ENCODE measurements around the gene RHOF.

RHOF gene, protein sequence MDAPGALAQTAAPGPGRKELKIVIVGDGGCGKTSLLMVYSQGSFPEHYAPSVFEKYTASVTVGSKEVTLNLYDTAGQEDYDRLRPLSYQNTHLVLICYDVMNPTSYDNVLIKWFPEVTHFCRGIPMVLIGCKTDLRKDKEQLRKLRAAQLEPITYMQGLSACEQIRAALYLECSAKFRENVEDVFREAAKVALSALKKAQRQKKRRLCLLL

DNA sequence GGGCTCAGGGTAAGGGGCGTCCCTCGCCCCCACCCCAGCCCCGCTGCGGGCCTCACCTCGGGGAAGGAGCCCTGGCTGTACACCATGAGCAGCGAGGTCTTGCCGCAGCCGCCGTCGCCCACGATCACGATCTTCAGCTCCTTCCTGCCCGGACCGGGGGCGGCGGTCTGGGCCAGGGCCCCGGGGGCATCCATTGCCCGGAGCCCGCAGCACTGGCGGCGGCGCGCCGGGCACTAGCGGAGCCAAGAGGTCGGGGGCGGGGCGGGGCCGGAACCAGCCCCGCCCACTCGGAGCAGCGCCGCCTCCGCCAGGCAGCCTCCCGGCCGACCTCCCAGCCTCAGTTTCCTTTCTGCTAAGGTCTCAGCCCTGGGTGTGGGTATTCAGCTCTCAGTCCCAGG lies at the start of gene RHOF:
RHOF (minus strand) TSS at position 249 of the 398 bp plus-strand sequence; CDS start at position 194, 55 bp downstream.
- no peak for DNase-seq (ENCODE audit: low read depth, low spot score)

- no peak for DNase-seq (ENCODE audit: low read depth, low spot score)
These were observed 46.7 kb upstream of the RHOF start for GRCh38 chr12:121839993-121840761.

DNA sequence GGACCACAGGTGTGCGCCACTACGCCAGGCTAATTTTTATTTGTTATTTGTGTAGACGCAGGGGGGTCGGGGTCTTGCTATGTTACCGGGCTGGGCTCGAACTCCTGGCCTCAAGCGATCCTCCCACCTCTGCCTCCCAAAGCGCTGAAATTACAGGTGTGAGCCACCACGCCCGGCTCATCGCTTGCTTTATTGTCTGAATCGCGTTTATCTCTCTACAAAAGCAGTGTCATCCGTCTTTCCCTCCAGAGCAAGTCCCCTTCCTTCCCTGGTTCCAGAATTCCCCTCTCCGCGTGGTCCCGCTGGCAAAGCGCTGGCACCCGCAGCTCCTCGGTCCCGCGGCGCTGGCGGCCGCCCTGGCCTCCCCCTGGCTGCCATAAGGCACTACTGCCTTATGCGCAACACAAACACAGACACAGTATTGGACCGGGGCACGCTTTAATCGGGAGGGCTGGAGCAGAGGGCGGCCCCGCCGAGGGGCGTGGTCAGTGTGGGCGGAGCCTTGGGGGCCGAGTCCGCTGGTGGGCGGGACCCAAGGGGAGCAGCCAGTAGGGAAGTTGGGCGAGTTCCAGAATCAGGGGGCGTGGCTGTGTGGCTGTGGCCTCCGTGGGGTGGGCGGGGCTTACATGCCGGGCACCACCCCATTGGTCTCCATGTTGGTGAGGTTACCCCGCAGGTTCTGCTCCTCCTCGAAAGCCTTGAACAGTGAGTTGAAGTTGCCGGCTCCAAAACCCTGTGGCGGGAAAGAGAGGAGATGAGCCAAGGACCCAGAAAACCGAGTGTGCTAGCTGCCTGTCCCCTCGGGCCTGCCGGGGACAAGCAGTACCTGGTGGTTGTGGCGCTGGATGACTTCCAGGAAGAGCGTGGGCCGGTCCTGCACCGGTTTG lies 45.9 kb upstream of the RHOF start:
- DNase-seq (ENCODE audit: low read depth, low spot score): peak; percentile 96

DNA sequence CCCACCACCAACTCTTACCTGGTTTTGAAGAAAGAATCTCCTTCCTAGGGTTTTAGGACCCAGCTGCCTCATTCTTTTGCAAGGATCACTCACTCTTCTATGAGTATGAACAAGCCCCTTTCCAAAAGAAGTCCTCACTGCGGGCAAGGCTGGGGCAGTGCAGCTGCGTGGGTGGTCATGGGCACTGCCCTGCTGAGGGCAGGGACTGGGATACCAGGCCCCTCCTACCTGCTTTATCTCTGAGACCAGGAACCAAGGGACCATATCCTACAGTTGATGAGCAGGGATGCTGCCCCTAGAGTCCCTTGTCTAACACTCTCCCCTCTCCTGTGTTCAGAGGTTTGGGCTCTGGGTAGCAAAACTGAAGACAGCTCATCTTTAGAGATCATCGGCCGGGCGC lies 44.6 kb upstream of the RHOF start:
- DNase-seq (ENCODE audit: low read depth, low spot score): no peak

- no peak for DNase-seq (ENCODE audit: low read depth, low spot score)
These were observed 44.2 kb upstream of the RHOF start for GRCh38 chr12:121837680-121838079.

GRCh38 chr12:121831571-121832245 lies 38.2 kb upstream of the RHOF start:
- DNase-seq (ENCODE audit: low read depth, low spot score): no peak

GRCh38 chr12:121830588-121831265 lies 37.2 kb upstream of the RHOF start:
- no peak for DNase-seq (ENCODE audit: low read depth, low spot score)

DNA sequence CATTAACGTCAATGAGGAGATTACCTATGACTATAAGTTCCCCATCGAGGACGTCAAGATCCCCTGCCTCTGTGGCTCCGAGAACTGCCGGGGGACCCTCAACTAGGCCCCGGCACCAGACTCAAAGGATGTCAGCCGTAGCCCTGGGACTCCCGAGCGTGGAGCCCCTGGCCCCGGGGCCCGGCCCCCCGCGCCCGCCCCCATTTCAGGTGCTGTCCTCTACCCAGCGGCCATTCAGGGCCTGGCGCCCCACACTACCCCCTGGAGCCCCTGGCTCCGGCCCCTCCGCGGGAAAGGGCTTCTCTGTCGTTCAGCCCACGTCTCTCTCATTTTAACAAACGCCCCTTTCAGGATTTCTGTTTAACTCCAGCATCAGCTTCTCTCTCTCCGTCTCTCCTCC lies 36.6 kb upstream of the RHOF start:
- no peak for DNase-seq (ENCODE audit: low read depth, low spot score)

DNA sequence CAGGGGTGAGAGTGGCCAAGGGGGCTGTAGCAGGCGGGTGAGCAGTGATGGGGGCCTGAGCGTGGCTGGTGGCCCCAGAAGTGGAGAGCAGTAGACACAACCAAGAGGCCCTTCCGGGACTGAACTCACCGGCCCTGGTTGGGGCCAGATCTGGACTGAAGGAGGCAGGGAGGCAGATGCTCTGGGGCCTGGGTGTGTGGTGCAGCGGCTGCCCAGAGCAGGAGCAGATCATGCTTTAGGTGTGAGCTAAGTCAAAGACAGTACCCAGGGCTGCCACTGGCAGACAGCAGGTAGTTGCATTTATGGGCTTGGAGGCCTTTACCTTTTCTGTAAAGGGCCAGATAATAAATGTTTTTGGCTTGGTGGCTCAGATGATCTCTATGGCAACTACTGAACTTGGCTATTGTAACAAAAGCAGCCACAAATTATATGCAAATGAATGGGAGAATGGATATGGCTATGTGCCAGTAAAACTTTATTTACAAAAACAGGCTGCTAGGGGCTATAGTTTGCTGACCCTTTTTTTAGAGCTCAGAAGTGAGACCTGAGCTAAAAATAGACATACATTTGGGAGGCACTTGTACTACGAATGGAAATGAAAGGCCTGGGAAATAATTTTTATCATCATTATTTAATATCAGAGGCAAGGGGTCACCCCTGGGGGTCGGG lies 35.9 kb upstream of the RHOF start:
- no peak for DNase-seq (ENCODE audit: low read depth, low spot score)

- DNase-seq (ENCODE audit: low read depth, low spot score): no peak
These were observed 35.3 kb upstream of the RHOF start for GRCh38 chr12:121828826-121829225.

- DNase-seq (ENCODE audit: low read depth, low spot score): no peak
These were observed 34.8 kb upstream of the RHOF start for GRCh38 chr12:121828306-121828705.

DNA sequence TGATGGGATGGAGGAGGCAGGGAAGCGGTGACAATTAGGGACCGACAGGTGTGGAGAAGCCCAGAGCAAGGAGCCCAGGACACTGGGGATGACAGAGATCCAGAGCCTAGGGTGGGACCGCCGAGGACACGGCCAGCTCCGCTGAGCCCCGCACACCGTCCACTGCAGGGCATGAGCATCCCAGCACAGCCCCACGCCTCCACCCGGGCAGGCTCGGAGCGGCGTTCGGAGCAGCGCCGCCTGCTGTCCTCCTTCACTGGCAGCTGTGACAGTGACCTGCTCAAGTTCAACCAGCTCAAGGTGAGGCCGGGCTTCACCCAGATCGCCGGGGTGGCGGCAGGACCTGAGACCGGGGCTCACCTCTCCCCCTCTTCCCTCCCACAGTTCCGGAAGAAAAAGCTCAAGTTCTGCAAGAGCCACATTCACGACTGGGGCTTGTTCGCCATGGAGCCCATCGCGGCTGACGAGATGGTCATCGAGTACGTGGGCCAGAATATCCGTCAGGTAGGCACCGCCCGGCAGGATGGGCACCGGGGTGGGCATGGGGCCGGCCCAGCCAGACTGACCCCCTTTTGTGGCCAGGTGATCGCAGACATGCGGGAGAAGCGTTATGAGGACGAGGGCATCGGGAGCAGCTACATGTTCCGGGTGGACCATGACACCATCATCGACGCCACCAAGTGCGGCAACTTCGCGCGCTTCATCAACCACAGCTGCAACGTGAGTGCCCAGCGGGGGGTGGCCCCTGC lies 34.0 kb upstream of the RHOF start:
- no peak for DNase-seq (ENCODE audit: low read depth, low spot score)

- no peak for DNase-seq (ENCODE audit: low read depth, low spot score)
These were observed 33.0 kb upstream of the RHOF start for GRCh38 chr12:121826318-121827150.

DNA sequence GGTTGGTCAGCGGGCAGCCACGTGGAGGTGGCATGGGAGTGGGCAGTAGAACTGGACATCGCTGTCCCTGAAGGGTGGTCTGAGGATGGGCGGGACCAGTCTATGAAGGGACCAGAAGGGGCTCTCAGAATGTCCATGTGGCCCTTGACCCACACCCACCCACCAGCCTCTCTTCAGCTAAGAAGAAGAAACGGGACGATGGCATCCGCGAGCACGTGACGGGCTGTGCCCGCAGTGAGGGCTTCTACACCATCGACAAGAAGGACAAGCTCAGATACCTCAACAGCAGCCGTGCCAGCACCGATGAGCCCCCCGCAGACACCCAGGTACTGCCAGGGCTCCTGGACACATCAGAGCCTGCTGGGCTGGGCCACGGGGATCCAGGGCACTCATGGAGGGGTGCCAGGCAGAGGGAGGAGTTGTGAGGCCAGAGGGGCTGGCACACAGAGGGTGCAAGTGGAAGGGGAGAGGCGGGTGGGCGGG lies 31.6 kb upstream of the RHOF start:
- no peak for DNase-seq (ENCODE audit: low read depth, low spot score)

DNA sequence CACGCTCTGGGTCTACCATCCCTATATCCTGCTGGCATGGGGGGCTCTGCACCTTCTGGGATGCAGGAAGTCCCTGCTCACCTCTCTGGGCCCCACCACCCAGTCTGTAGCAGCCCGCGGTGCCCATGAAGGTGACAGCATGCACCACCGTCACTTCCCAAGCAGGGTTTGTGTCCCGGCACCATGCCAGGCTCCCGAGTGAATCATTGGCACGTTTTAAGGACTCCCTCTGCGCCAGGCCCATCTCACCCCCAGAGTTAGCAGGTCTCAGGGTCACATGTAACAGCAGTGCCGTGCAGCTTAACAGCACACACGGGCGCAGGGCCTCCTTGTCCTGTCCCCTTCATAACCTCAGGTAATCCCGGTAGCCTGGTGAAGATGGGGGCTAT lies 30.2 kb upstream of the RHOF start:
- no peak for DNase-seq (ENCODE audit: low read depth, low spot score)

DNA sequence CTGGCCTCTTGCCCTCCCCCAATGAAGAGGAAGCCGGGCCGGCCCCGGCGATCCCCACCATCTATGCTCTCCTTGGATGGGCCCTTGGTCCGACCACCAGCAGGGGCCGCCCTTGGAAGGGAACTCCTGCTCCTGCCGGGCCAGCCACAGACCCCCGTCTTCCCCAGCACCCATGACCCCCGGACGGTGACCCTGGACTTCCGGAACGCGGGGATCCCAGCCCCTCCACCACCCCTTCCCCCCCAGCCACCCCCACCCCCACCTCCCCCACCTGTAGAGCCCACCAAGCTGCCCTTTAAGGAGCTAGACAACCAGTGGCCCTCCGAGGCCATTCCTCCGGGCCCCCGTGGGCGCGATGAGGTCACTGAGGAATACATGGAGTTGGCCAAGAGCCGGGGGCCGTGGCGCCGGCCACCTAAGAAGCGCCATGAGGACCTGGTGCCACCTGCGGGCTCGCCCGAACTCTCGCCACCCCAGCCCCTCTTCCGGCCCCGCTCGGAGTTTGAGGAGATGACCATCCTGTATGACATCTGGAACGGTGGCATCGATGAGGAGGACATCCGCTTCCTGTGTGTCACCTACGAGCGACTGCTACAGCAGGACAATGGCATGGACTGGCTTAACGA lies 29.7 kb upstream of the RHOF start:
- no peak for DNase-seq (ENCODE audit: low read depth, low spot score)

DNA sequence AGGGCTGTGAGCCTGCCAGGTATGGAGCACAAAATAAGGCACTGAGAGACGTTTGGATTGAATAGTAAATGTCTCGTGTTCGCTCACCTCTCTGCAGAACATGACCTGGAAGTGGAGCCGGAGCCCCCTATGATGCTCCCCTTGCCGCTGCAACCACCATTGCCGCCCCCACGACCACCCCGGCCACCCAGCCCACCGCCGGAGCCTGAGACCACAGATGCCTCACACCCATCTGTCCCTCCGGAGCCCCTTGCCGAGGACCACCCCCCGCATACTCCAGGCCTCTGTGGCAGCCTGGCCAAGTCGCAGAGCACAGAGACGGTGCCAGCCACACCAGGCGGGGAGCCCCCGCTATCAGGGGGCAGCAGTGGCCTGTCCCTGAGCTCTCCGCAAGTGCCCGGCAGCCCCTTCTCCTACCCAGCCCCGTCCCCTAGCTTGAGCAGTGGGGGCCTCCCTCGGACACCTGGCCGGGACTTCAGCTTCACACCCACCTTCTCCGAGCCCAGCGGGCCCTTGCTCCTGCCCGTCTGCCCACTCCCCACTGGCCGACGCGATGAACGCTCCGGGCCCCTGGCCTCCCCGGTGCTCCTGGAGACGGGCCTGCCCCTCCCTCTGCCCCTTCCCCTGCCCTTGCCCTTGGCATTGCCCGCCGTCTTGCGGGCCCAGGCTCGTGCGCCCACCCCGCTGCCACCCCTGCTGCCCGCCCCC lies 29.1 kb upstream of the RHOF start:
- DNase-seq (ENCODE audit: low read depth, low spot score): no peak

DNA sequence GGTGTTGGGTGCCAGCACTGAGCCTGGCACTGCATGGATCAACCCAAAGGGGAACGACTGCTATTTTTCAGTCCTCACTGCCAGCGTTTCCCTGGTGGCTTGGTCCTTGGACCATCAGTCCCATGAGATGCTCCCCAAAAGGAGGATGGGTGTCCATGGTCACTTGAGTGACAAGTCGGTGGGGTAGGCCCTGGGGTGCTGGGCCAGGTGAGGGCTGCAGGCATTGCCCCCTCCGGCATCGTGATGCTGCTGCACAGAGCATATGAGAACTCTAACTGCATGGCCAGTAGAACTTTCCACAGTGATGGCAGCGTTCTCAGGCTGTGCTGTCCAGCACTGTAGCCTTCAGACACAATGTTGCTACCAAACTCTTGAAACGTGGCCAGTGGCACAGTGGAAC lies 26.6 kb upstream of the RHOF start:
- DNase-seq (ENCODE audit: low read depth, low spot score): no peak

All from activated CD4-positive, CD25-positive, alpha-beta regulatory T cell treated with anti-CD3 and anti-CD28 coated beads, Interleukin-2, amount 50 U/mL, for 16 hours (primary cell).